ENCODE data around the gene ANKRD44.
A peak's percentile ranks its signal among the peaks of the same experiment; 100 is the strongest.

ANKRD44 gene

DNA sequence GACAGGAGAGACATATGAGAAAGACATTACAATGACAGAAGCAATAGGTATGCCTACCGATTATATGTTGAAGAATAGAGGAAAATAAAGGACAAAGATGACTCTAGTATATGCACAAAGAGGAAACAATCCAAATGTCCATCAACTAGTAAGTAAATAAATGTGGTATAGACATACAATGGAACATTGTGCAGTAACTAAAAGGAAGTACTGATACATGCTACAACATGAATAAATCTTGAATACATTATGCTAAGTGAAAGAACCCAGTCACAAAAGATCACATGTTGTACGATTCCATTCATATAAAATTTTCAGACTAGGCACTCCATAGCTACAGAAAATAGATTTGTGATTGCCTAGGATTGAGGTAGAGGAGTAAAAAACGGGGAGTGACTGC, 355.5 kb downstream of the ANKRD44 start:
- no peaks in the 10 kb centered on the region for H3K36me3 ChIP-seq (replicated peaks)
- H3K4me1 ChIP-seq: peaks cover 22% of the 10 kb centered on the region
- DNase-seq (ENCODE audit: low spot score in 2 of 2): no peak
- no peaks in the 10 kb centered on the region; the same call in 1 of the 2 replicates for H3K9me3 ChIP-seq
- in situ Hi-C loops (cut with MboI; ENCODE audit: low sequenced_read_pairs): no loop called here
- no peaks in the 10 kb centered on the region for H3K27me3 ChIP-seq (ENCODE audit: low read depth)
- H3K4me3 ChIP-seq: no peak overlapping the region

DNA sequence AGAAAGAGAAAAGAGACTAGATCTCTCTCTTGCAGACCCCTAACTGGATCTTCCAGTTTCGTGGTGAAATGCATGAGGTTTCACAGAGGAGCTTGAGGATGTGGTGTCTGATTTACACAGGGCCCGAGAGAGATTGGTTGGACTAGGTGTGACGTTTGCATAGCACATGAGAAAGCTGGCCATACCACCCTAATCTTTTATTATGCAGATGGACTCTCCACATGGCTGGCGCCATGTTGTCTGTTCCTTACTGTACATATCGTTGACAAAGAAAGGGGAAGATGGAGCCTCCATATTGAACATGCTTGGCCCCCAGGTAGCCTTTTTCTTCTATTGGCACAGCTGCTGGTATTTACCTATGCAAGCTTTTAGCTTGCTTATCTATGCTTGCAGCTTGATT, 356.6 kb downstream of the ANKRD44 start:
- peaks cover 22% of the 10 kb centered on the region for H3K4me1 ChIP-seq
- H3K4me3 ChIP-seq: no peak overlapping the region
- no peaks in the 10 kb centered on the region; the same call in 1 of the 2 replicates for H3K9me3 ChIP-seq
- in situ Hi-C loops (cut with MboI; ENCODE audit: low sequenced_read_pairs): no loop called here
- DNase-seq (ENCODE audit: low spot score in 2 of 2): peak; percentile 21 to 36
- no peaks in the 10 kb centered on the region for H3K27me3 ChIP-seq (ENCODE audit: low read depth)
- H3K36me3 ChIP-seq (replicated peaks): no peaks in the 10 kb centered on the region

DNA sequence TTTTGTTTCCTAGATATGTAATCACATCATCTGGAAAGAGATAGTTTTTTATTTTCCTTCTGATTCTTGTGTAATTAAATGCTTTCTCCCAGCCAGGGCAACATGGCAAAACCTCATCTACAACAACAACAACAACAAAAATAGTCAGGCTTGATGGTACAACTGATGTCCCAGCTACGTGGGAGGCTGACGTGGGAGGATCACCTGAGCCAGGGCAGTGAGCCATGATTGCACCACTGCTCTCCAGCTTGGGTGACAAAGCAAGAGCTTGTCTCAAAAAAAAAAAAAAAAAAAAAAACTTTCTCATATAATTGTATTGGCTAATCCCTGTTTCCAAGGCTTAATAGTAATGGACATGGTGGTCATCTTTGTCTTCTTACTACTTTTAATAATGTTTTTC, 357.6 kb downstream of the ANKRD44 start:
- no peaks in the 10 kb centered on the region for H3K27me3 ChIP-seq (ENCODE audit: low read depth)
- peaks cover 18% of the 10 kb centered on the region for H3K4me1 ChIP-seq
- in situ Hi-C loops (cut with MboI; ENCODE audit: low sequenced_read_pairs): no loop called here
- H3K9me3 ChIP-seq: no peaks in the 10 kb centered on the region; the same call in 1 of the 2 replicates
- DNase-seq (ENCODE audit: low spot score in 2 of 2): no peak
- H3K36me3 ChIP-seq (replicated peaks): no peaks in the 10 kb centered on the region
- no peak overlapping the region for H3K4me3 ChIP-seq

DNA sequence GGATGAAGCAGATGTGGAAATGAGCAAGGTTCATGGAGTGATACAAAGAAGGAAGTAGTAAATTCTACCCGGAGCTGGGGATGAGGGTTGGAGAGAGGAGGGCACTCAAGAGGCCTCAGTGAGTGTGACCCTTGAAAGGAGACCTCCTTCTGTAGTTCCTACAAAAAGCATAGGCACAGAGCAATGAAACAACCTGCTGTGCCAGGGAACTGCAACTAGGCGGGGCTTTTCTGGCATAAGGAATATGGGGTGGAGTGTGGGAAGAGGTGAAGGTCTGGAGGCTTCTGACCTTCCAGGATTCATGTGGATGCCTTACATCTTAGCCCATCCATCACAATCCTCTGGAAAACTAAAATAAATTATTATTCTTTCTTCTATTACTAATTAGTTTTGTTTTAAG, 358.6 kb downstream of the ANKRD44 start:
- in situ Hi-C loops (cut with MboI; ENCODE audit: low sequenced_read_pairs): no loop called here

DNA sequence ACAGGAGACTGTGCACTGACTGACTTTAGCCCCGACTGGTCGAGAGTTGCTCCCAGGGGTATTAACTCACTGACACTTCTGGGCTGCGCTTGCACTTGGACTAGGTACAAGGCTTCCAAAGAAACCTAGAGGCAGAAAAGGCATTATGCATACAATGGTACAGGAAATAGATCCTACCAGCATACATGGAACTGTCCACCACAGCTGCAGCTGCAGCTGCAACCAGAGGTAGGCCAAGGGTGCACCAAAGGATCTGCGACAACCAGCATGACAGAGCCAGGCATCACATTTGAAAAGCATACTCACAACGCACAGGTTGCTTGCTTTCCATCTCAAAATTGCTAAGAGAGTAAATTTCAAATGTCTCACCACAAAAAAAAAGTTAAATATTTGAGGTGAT, 361.5 kb downstream of the ANKRD44 start:
- H3K36me3 ChIP-seq (replicated peaks): no peaks in the 10 kb centered on the region
- no peak overlapping the region for H3K4me3 ChIP-seq
- in situ Hi-C loops (cut with MboI; ENCODE audit: low sequenced_read_pairs): no loop called here

More for the DNA sequence above, 358.6 kb downstream of the ANKRD44 start:
- Histone ChIP-seq H3K4me1 (peaks cover 15% of the 10 kb centered on the region), H3K9me3 (no peaks in the 10 kb centered on the region; the same call in 1 of the 2 replicates), H3K27me3 (ENCODE audit: low read depth) (no peaks in the 10 kb centered on the region), H3K36me3 (replicated peaks) (no peaks in the 10 kb centered on the region), H3K4me3 (no peak overlapping the region)
- no peak for DNase-seq (ENCODE audit: low spot score in 2 of 2)

DNA sequence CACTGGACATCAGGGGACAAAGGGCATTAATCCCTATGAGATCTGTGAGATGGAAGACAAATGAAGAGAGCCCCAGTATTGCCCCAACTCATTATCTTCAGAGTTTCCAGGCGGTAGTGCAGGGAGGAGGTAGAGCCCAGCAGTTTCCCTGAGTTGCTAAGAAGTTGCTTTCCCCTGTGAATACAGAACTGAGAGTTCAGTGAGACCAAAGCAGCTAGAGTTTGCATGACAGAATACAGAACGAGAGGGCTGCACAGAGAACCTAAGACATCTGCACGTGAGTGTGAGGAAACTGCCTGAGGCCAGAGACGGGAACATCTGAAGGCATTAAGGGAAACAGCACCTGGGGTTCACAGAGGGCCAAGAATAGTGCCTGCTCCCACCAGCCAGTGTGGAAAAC, 366.0 kb downstream of the ANKRD44 start:
- in situ Hi-C loops (cut with MboI; ENCODE audit: low sequenced_read_pairs): no loop called here
- H3K27me3 ChIP-seq (ENCODE audit: low read depth): no peaks in the 10 kb centered on the region
- DNase-seq (ENCODE audit: low spot score in 2 of 2): no peak
- no peak overlapping the region for H3K4me3 ChIP-seq
- no peaks in the 10 kb centered on the region for H3K9me3 ChIP-seq
- no peaks in the 10 kb centered on the region for H3K36me3 ChIP-seq (replicated peaks)
- peaks cover 6% of the 10 kb centered on the region for H3K4me1 ChIP-seq

More for the DNA sequence above, 361.5 kb downstream of the ANKRD44 start:
- Histone ChIP-seq H3K27me3 (ENCODE audit: low read depth) (no peaks in the 10 kb centered on the region), H3K9me3 (no peaks in the 10 kb centered on the region; the same call in 1 of the 2 replicates), H3K4me1 (peaks cover 4% of the 10 kb centered on the region)
- no peak for DNase-seq (ENCODE audit: low spot score in 2 of 2)

DNA sequence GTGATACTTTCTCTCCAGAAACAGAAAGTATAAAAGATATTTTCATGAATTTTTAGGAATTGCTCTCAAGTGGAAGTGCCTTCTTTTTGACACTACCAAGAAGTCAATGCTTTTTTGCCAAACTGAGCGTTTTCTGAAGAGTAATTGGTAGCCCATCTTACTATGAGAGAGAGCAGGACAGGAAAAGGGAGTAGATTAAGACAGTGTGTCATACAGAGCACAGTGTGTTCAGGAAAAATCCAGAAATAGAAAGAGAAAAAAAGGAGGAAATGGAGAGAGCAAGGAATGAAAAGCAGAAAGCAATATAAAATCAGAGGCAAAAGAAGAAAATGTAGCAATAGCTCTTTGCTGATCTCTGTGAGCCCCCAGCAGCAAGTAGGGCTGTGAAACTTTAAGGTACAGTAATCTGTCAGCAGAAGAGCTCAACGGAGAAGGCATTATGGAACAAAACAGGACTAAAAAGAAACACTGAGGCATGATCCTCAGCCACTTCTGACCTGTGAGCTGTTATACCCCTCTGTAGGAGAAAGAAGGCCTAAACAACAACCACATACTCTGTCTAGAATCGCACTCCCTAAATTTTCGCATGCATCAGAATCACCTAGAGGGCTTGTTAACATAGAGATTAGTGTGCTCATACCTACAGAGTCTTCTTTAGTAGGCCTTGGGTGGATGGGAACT, 369.0 kb downstream of the ANKRD44 start:
- in situ Hi-C loops (cut with MboI; ENCODE audit: low sequenced_read_pairs): no loop called here
- H3K9me3 ChIP-seq: no peaks in the 10 kb centered on the region
- no peak overlapping the region for H3K4me3 ChIP-seq
- no peak for DNase-seq (ENCODE audit: low spot score in 2 of 2)
- no peaks in the 10 kb centered on the region for H3K36me3 ChIP-seq (replicated peaks)
- H3K27me3 ChIP-seq (ENCODE audit: low read depth): no peaks in the 10 kb centered on the region
- H3K4me1 ChIP-seq: peaks cover 6% of the 10 kb centered on the region

DNA sequence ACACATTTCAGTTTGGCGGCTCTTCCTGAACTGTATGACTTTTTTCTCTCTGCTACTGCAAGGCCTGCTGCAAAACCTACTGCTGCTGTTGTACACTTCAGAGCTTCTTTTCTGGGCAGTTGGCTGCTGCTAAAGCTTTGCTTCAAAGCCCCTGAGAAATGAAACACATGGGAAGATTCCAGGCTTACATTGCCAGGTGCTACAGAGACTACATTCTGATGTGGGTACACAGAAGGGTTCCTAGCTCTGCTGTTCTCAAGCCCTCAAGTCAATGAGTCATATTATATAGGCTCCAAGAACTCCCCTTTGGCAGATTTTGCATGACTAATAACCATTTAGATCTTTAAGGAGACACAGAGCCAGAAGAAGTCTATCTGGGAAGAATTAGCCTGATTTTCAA, 371.2 kb downstream of the ANKRD44 start:
- Histone ChIP-seq H3K4me3 (no peak overlapping the region), H3K4me1 (peaks cover 6% of the 10 kb centered on the region), H3K27me3 (ENCODE audit: low read depth) (no peaks in the 10 kb centered on the region), H3K9me3 (no peaks in the 10 kb centered on the region), H3K36me3 (replicated peaks) (no peaks in the 10 kb centered on the region)
- in situ Hi-C loops (cut with MboI; ENCODE audit: low sequenced_read_pairs): no loop called here
- DNase-seq (ENCODE audit: low spot score in 2 of 2): no peak
